ENCODE measurements around the gene MINAR2.

DNA sequence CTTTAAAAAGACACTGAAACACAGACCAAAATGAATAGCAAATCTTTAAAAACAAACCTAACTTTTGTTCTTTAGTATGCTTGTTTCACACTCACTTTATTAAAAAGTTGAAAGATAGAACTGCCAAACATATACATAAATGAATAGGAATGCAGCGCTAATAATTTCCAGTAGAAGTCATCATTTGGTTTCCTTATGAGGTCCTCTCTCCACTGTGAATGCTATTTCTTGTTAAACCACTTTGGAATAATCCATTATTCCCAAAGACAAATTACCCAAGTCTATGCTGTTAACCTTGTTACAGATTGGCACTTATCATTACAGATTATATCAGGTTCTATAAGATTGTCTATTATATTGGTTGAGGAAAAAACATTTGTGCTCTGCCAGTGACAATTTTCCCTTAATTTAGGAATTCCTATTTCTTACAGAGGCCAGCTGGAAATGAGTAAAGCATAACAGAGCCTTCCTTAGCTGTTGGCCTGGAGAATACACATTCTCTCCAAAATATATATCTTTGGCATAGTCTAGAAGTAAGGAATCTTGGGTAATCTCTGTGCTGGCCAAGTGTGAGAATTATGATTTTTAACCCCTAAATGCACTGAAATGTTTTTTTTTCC lies 29.3 kb upstream of the MINAR2 start:
- TF ChIP-seq POLR2AphosphoS5 (IDR thresholded peaks at IDR 0.05) (no peak), POLR2A (IDR thresholded peaks at IDR 0.05) (no peak), EP300 (IDR thresholded peaks at IDR 0.05; ENCODE audit: low read depth) (no peak)
- TF ChIP-seq, protein P1, sequence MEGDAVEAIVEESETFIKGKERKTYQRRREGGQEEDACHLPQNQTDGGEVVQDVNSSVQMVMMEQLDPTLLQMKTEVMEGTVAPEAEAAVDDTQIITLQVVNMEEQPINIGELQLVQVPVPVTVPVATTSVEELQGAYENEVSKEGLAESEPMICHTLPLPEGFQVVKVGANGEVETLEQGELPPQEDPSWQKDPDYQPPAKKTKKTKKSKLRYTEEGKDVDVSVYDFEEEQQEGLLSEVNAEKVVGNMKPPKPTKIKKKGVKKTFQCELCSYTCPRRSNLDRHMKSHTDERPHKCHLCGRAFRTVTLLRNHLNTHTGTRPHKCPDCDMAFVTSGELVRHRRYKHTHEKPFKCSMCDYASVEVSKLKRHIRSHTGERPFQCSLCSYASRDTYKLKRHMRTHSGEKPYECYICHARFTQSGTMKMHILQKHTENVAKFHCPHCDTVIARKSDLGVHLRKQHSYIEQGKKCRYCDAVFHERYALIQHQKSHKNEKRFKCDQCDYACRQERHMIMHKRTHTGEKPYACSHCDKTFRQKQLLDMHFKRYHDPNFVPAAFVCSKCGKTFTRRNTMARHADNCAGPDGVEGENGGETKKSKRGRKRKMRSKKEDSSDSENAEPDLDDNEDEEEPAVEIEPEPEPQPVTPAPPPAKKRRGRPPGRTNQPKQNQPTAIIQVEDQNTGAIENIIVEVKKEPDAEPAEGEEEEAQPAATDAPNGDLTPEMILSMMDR (IDR thresholded peaks at IDR 0.05) = no peak
